ENCODE results near the gene CLIC5.

DNA sequence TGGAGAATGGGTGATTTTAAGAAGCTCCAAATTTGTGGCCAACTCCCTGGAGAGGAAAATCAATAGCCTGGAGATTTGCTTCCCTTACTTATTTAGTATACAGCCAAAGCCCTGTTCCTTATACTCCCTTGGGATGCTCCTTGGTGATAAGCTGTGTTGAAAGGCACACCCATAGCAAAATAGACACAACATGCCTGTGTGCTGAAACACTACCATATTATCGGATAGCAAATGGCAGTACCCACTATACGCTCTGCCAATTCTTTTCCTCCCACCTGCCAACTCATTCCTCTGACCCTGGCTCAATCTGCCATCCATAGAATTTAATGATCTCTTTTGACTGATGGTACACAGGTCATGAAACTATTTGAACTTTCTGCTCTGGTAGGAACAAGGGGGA, 98.2 kb downstream of the CLIC5 start:
- TF ChIP-seq, protein P1, sequence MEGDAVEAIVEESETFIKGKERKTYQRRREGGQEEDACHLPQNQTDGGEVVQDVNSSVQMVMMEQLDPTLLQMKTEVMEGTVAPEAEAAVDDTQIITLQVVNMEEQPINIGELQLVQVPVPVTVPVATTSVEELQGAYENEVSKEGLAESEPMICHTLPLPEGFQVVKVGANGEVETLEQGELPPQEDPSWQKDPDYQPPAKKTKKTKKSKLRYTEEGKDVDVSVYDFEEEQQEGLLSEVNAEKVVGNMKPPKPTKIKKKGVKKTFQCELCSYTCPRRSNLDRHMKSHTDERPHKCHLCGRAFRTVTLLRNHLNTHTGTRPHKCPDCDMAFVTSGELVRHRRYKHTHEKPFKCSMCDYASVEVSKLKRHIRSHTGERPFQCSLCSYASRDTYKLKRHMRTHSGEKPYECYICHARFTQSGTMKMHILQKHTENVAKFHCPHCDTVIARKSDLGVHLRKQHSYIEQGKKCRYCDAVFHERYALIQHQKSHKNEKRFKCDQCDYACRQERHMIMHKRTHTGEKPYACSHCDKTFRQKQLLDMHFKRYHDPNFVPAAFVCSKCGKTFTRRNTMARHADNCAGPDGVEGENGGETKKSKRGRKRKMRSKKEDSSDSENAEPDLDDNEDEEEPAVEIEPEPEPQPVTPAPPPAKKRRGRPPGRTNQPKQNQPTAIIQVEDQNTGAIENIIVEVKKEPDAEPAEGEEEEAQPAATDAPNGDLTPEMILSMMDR (IDR thresholded peaks at IDR 0.05) = no peak
- TF ChIP-seq POLR2A (IDR thresholded peaks at IDR 0.05) (no peak), POLR2AphosphoS5 (IDR thresholded peaks at IDR 0.05) (no peak), EP300 (IDR thresholded peaks at IDR 0.05) (no peak)
